BE2C (cell line): ENCODE results near the gene LSAMP.
A peak's percentile ranks its signal among the peaks of the same experiment; 100 is the strongest.

Source experiments
- DNase-seq: peaks from one replicate; pipeline ENCODE4 v3.0.0-alpha.2; 2020
- H3K27me3 ChIP-seq: fragments of 250-450 bp; sonication (Bioruptor Pico); 2 replicates; pipeline ENCODE4 v1.5.1; 2020; ENCODE audit warnings: mild to moderate bottlenecking
- H3K36me3 ChIP-seq: fragments of 250-450 bp; sonication (Bioruptor Pico); 2 replicates; pipeline ENCODE4 v1.5.1; 2020; ENCODE audit warnings: mild to moderate bottlenecking
- H3K4me1 ChIP-seq: fragments of 250-450 bp; sonication (Bioruptor Pico); 2 replicates; pipeline ENCODE4 v1.5.1; 2020
- H3K4me3 ChIP-seq: 2 replicates; pipeline ENCODE4 v1.5.1; 2011; ENCODE audit warnings: low read depth, low read length
- H3K9me3 ChIP-seq: fragments of 250-450 bp; sonication (Bioruptor Pico); 2 replicates; pipeline ENCODE4 v1.5.1; 2020
- TF ChIP-seq, protein P1 (sequence below): IDR thresholded peaks from 2 replicates; pipeline ENCODE4 v1.5.1; 2012; ENCODE audit warnings: mild to moderate bottlenecking, low read depth, low read length

Gene LSAMP

DNA sequence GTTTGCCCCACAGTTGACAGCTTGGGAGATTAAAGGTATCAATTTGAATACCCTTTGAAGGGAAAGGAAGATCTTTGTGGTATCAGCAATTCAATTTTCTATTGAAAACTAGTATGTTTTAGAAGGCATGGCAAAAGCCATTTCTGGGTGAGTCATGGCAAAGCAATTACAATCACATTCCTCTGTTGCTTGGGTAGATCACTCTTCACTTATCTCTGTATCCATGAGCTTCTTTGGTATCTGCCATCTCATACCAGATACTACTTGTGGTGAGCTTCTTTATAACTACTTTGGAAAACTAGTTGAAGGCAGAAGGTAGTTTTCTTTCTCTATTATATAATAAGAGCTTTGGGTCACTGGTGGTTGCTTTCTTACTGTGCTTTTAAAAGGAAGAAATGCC, 28.3 kb upstream of the LSAMP start:
- Histone ChIP-seq H3K36me3 (no peaks in the 10 kb centered on the region), H3K4me3 (no peak overlapping the region), H3K27me3 (no peaks in the 10 kb centered on the region), H3K9me3 (no peaks in the 10 kb centered on the region; the same call in 1 of the 2 replicates), H3K4me1 (peaks cover 14% of the 10 kb centered on the region)
- no peak for DNase-seq
- TF ChIP-seq, protein P1, sequence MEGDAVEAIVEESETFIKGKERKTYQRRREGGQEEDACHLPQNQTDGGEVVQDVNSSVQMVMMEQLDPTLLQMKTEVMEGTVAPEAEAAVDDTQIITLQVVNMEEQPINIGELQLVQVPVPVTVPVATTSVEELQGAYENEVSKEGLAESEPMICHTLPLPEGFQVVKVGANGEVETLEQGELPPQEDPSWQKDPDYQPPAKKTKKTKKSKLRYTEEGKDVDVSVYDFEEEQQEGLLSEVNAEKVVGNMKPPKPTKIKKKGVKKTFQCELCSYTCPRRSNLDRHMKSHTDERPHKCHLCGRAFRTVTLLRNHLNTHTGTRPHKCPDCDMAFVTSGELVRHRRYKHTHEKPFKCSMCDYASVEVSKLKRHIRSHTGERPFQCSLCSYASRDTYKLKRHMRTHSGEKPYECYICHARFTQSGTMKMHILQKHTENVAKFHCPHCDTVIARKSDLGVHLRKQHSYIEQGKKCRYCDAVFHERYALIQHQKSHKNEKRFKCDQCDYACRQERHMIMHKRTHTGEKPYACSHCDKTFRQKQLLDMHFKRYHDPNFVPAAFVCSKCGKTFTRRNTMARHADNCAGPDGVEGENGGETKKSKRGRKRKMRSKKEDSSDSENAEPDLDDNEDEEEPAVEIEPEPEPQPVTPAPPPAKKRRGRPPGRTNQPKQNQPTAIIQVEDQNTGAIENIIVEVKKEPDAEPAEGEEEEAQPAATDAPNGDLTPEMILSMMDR: no peak

DNA sequence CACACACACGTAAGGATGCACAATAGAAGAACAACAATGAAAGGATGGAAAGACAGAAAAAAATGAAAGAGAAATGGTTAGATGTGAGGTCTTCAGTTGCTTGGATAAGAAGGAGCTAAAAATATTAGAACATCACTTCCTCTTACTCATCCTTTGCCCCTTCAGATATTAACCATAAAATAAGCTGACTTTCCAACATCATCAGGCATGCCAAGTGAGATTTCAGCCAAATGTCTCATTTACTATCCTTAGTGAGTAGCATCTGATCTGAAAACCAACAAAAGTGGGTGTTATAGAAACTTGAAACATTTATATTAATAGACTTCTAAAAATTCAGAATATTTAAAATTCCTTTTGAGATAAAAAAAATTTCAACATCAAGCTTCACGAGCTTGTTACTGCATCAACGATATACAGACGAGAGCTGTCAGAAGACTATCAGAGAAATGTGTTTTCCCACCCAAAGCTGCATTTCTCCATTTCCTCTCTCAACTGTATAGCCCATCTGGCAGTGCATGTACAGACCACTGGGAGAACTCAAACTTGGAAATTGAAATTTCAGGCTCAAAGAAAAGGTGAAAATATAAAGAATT, 25.4 kb upstream of the LSAMP start:
- Histone ChIP-seq H3K4me1 (peaks cover 14% of the 10 kb centered on the region), H3K27me3 (no peaks in the 10 kb centered on the region), H3K4me3 (no peak overlapping the region), H3K9me3 (no peaks in the 10 kb centered on the region), H3K36me3 (no peaks in the 10 kb centered on the region)
- no peak for DNase-seq
- TF ChIP-seq, protein P1: no peak

DNA sequence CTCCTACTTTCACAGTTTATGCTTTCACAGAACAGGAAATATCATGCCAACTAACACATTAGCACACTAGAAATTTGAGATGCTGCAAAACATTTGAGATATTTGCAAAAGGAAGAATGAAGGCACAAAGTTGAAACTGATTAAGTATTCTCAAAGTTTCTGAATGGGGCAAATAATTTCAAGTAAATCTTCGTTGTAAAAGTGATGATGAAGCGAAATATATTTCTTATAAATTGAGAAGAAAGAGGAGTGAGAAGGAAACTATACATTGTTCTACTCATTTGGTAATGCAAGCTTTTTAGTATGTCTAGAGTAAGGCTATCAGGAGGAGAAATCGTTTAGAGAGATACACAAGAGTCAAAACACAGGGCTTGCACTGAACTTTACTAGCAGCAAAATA, 24.3 kb upstream of the LSAMP start:
- no peak overlapping the region for H3K4me3 ChIP-seq
- no peaks in the 10 kb centered on the region for H3K27me3 ChIP-seq
- DNase-seq: no peak

DNA sequence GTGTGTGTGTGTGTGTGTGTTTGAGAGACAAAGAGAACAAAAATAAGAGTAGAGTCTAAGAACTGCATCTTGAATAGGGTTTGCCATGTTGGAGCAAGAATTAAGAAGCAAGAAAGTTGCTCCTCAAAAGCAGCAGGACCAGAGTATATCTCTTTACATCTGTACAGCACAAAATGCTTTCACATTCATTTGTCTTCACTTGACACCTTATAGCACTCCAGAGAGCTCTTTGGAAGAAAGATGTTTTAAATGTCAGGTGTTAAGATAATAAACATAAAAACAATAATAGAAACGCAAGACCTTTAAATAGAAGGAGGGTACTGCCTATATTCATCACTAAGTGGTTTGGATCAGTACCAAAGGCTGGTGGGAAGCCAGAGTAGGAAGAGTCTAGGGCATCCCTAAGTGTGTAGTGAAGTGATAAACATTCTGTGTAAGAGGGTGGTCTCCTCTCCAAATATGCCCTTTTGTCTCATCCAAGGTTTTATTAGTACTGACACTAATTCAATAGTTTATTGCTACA, 19.1 kb upstream of the LSAMP start:
- H3K4me3 ChIP-seq: no peak overlapping the region
- H3K9me3 ChIP-seq: no peaks in the 10 kb centered on the region

More for the DNA sequence above, 24.3 kb upstream of the LSAMP start:
- Histone ChIP-seq H3K4me1 (peaks cover 10% of the 10 kb centered on the region), H3K9me3 (no peaks in the 10 kb centered on the region), H3K36me3 (no peaks in the 10 kb centered on the region)
- TF ChIP-seq, protein P1: no peak

DNA sequence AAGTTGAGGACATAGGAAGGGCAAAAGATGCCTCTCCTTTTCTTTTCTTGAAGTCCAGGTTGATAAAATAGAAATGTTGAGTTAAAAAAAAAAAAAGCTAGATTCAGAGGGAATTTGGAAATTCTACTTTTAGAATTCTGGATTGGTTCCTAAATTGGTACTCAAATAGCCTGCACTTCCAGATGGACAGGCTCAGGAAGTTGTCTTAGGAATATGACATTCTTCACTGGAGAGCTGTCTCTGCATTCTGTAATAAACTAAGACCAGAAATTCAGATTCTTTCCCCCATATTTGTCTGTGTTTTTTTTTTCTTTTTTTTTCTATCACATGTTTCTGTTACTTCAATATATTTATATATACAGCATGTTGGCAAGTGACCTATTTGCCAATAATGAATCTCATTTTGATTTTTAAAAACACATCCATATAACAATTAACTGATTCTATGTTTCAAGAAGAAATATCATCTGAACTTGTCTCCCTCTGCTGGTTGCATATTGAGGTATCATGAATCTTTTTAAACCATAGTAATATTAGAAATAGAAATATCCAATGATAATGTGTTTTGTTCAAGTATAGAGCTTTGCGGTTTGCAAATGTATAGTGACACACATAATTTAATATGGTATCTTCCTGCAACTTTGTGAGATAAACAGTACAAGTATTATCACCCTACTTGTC, 8.5 kb upstream of the LSAMP start:
- DNase-seq: no peak
- Histone ChIP-seq H3K27me3 (no peaks in the 10 kb centered on the region), H3K4me1 (no peaks in the 10 kb centered on the region), H3K9me3 (no peaks in the 10 kb centered on the region), H3K4me3 (no peak overlapping the region), H3K36me3 (no peaks in the 10 kb centered on the region)
- TF ChIP-seq, protein P1: peak; percentile 37; the same call in 1 of the 2 replicates

More for the DNA sequence above, 19.1 kb upstream of the LSAMP start:
- no peaks in the 10 kb centered on the region for H3K36me3 ChIP-seq
- no peaks in the 10 kb centered on the region for H3K27me3 ChIP-seq
- TF ChIP-seq, protein P1: no peak
- DNase-seq: no peak
- no peaks in the 10 kb centered on the region for H3K4me1 ChIP-seq
